GM21360 (cell line): ENCODE measurements around the gene SLC2A4.

ENCODE experiments used
- ATAC-seq: cut with Tn5 transposase; IDR thresholded peaks from one replicate; pipeline ENCODE4 v1.9.1; 2021; ENCODE audit warnings: mild to moderate bottlenecking, moderate library complexity; ENCODE audit not compliant: unreplicated experiment

The SLC2A4 gene

DNA sequence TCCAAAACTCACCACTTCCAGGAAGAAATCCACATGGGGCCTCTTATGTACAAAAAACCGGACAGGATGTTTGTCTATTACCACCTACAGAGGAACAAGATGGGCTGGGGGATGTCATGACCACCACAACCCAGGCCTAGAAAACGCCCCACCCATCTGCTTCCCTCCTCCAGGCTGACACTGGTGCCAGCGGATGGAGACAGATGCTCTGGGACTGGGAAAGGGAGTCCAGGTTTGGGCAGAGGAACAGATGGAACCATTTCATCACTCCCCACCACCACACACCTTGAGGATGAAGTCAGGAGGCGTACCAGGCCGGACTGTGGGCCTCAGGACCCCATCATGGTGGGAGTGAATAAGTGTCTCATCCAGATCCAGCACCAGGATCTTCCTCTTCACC lies 34.7 kb upstream of the SLC2A4 start:
- ATAC-seq = no peak

DNA sequence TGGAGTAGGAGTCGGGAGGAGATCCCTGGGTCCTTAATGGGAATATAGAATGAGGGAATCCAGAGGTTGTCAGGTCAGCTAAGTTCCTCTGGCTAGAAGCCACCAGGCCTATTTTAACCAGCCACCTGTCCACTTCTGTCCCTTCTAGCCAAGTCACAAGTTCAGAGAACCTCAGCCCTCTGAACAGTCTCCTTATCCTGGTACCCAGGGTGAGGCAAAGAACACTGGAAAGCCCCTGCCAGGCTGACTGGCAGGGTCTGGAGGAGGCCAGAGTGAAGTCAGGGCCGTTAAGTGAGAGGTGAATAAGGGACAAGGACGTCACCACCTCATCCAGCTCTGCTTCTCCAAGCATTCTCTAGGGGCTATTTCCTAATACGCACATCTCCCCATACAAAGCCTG lies 32.7 kb upstream of the SLC2A4 start:
- no peak for ATAC-seq

DNA sequence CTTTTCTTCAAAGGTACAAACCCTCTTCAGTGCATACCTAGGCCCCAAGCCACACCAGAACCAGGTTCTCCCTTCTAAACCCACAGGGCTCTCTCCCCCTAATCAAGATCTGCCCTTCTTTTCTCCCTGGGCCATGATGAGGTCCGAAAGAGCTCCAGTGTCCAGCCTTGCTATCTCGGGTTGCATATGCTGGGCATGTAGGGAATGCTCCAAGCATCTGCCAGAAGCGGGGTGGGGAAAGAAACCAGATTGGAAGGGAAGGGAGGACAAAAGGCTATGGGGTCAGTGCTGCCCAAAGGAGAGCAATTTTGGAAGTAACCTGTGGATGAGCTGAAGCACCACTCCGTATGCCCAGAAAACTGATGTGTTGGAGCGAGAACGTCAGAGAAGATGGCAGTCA lies 32.3 kb upstream of the SLC2A4 start:
- no peak for ATAC-seq

DNA sequence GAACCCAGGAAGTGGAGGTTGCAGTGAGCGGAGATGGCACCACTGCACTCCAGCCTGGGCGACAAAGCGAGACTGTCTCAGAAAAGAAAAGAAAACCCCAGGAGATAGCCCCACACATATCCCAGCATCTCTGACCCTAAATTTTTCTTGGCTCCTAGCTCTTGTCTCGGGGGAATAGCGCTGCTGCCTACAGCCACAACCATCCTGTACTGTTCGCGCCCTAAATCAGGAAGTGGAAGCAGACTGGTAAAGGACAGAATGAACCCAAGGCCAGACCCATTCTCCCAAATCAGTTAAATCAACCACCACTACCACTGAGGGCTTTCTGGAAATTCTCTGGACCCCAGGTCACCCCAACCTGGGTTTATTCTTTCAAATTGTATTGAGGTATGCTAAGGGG lies 31.7 kb upstream of the SLC2A4 start:
- ATAC-seq = no peak

DNA sequence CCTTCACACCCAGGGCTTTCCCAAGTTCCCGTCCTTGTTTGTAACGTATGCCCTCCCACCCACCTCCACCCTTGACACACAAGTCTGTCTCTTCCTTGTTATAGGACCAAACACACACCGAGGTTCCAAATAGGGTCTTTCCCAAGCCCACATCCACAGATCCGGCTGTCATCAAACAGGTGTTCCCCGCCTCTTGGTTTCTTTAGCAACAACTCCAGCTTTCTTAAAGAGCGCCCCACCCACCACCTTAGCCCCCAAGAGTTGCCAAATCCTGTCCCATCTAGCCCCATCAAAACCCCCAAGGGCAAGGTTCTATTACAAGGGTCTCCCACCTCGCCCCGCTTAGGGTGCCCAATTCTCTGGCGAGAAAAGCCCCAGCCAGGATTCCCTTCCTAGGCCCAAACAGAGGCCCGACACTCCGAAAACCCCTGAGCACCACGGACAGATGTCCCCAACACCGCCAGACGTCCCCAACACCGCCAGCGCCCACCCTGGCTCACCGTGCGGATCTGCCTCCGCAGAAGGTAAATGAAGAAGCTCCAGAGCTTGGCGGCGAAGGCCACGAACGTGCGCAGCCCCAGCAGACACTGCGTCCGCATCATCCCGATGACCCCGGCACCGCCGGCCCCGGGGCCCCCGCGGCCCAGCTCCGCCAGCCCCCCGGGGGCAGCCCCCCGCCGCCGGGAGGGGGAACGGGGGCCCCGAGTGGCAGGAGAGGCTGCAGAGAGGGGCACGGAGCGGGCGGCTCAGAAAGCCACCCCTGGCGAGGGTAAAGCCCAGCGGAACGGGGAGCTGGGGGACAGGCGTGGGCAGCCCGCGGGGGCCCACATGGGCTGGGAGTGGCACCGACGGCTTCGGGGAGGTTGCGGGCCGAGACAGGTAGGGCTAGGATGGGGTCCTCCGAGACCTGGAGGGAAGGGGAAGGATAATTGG lies 30.6 kb upstream of the SLC2A4 start:
- no peak for ATAC-seq

DNA sequence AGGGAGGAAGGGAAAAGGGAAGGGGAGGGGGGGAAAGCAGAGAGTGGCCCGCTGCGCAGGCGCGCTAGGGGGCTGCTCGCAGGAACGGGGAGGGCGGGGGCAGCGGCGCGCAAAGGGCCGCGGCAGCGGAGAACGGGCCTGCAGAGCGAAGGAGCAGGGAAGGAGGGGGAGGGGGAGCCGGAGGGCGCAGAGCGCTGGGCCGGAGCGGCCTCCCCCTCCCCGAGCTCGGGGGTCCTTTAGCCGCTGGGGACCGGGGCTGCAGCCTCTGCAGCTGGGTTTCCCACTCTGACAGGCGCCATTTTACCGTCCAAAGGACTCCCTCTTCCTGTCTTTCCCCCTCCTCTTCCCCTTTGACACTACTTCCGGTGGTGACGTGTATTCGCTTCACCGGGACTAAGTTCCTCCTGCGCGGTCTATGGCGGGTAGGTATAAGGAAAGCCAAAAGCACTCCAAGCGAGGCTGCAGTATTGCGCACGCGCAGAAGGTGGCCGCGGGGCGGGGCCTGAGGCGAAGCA lies 29.8 kb upstream of the SLC2A4 start, which contains the start of gene CTDNEP1:
Gene CTDNEP1, minus strand, starts transcription at position 74 of the 515 bp plus-strand sequence. CDS start 438 bp downstream, outside the sequence.
- peak; percentile 79 for ATAC-seq

DNA sequence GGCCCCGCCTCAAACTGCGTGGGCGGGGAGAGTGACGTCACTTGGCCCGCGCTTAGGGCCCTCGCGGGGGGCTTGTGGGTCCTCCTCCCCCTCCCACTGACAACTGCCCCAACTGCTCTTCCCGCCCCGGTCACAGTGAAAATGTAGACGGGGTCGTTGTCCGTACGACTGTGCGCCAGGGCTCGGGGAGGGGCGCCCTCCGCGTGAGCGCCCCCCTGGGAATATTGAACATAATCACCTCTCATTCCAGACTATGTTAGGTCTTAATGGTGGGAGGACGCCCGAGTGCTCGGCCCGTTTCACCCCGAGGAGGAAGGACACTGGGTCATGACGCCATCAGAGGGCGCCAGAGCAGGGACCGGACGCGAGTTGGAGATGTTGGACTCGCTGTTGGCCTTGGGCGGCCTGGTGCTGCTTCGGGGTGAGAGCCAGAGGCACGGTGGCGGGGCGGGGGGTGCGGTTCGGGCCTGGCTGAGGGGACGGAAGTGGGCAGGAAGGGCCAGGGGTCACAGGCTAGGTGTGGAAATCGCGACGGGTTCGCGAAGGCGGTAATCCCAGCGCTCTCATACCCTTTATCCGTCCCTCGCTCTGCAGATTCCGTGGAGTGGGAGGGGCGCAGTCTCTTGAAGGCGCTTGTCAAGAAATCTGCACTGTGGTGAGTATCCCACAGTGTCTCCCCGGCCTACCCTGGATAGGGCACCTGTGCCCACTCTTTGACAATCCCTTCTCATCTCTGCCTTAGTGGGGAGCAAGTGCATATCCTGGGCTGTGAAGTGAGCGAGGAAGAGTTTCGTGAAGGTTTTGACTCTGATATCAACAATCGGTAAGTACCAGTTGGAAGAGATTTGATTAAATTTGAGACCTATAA lies 29.1 kb upstream of the SLC2A4 start, which contains the start of gene ELP5:
Gene ELP5, plus strand, starts transcription at position 40 of the 868 bp plus-strand sequence. Its CDS starts 336 bp downstream, at position 376.
- ATAC-seq = peak; percentile 43

DNA sequence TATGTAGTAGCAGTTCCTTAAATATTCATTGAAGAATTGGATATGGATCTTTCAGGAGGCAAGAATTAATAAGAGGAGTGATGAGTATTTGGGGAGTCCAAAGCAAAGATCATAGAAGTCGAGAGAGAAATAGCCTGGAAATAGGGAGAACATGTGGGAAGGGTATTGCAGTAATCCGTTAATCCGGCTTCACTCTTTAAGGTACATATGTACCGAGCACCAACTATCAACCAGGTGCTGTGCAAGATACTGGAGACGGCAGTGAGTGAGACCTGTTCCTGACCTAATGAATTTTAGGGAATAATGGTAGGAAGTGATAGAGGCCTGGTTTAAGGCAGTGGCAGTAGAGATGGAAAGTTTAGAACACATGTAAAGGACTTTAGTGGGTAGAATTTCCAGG lies 28.4 kb upstream of the SLC2A4 start:
- ATAC-seq = no peak

DNA sequence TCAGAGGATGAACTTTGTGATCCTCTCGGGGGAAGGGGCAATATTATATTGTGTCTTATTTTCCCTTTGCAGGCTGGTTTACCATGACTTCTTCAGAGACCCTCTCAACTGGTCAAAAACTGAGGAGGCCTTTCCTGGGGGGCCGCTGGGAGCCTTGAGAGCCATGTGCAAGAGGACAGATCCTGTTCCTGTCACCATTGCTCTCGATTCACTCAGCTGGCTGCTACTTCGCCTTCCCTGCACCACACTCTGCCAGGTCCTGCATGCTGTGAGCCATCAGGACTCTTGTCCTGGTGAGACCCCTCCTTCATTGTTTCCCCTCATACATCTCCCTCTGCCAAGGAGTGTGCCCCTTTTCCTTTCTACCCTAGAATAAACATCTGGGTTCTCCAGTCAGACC lies 27.0 kb upstream of the SLC2A4 start:
- ATAC-seq = no peak

DNA sequence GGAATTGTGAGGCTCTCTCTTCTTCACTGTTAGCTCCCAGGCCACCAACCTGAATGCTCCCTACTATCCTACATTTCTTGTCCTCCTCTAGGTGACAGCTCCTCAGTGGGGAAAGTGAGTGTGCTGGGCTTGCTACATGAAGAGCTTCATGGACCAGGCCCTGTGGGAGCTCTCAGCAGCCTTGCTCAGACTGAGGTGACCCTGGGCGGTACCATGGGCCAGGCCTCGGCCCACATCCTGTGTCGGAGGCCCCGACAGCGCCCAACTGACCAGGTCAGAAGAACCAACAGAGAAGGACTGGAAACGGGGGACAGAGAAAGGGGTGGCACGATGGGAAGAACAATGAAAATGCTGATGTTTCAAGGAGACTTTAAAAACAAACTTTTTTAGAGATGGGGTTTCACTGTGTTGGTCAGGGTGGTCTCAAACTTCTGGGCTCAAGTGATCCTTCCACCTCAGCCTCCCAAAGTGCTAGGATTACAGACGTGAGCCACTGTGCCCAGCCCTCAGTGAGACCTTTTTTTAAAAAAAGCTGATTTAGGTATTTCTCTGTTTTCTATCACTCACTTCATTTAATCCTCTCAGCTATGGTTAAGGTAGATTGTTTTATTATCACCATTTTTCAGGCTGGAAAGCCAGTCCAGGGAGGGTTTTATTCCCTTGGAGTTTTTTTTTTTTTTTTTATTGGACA lies 24.6 kb upstream of the SLC2A4 start:
- ATAC-seq = no peak

DNA sequence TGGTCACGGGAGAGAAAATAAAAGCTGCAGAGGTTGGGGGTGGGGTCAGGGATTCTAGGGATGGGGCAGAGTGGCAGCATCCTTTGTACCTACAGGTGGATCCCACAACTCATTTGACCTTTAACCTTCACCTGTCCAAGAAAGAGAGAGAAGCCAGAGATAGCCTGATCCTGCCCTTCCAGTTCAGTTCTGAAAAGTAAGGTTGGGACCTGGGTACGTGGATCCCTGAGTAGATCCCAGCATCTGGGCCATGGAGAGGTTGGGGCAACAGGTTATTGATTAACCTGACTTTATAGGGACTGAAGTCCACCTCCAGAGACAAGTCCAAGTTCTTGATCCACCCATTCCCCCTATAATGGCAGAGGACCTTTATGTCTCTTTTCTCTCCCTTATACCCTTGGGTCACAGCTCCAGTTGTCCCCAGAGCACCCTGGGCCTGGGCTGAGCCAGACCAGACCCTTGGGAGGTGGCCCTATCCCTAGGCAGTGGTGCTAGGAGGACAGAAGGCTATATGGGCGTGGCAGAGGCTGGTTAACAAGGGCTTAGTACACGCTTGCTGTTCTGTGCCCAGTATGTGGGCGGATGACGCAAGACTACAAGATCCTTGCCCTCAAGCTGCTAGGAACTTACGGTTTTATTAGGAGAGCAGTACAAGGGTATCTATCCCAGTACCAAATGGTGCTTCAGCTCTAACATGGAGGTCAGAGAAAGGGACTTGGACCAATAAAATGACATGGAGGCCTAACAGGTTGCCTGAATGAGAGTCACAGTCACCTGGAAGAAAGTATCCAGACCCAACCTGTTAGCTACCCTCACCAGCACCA lies 22.6 kb upstream of the SLC2A4 start:
- no peak for ATAC-seq

DNA sequence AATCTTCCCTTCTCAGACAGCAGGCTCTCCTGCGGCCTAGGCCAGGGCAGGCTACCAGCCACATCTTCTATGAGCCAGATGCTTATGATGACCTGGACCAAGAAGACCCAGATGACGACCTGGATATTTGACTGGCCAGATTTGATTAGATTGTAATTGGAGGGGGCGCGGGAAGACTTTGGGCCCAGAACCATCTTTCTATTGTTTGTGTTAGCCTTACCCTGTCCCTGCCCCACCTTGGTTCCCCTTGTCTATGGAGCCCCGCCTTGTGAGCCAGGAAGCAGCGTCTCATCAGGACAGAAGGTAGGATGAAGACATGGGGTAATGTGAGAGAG lies 22.0 kb upstream of the SLC2A4 start:
- ATAC-seq = no peak

DNA sequence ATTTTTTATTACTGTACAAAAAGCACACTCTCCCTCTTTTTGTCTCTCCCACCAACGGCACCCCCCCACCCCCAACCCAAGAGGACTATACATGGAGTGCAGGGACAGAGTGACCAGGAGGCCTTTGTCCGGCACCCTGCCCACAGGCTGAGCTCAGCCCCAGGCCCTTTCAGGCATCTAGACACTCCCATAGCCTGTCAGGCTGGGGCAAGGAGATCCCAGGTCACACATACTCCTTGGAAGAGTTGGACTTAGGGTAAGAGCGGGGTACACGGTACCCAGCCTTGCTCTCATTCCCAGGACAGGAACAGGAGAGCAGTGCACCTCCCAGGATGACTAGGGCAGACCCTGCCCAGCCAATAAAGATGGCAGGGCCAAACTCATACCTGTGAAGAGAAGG lies 21.4 kb upstream of the SLC2A4 start:
- no peak for ATAC-seq

DNA sequence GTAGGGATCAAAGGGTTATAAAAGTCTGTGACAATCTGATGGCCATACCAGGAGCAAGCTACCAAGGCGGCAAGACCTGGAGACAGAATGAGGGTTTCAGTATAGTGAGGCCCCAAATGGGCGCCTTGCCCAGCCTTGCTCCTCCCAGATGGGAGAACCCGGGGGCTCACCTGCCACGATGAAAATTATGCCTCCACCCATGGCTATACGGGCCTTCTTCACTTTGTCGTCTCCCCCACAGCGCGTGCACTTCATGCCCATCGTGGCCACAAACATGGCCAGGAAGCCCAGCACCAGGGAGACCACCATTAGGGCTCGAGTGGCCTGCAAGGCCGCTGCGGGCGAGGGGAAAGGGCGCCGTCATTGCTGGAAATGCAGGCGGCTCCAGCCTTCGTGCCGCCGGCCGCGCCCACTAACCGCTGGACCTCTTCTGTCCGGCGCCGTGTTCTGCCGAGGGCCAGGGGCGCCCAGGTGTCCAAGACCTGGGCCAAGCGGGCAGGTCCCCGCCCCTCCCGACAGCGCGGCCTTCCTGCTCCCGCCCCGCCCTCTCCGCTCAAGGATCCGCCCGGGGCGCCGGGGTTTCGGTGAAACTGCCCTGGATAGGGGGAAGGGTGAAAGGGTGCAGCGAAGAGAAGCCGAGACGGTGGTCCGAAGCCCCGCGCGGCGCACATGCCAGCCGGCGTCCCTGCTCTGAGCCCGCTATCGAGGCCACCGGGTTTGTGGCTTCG lies 20.7 kb upstream of the SLC2A4 start:
- ATAC-seq = no peak

DNA sequence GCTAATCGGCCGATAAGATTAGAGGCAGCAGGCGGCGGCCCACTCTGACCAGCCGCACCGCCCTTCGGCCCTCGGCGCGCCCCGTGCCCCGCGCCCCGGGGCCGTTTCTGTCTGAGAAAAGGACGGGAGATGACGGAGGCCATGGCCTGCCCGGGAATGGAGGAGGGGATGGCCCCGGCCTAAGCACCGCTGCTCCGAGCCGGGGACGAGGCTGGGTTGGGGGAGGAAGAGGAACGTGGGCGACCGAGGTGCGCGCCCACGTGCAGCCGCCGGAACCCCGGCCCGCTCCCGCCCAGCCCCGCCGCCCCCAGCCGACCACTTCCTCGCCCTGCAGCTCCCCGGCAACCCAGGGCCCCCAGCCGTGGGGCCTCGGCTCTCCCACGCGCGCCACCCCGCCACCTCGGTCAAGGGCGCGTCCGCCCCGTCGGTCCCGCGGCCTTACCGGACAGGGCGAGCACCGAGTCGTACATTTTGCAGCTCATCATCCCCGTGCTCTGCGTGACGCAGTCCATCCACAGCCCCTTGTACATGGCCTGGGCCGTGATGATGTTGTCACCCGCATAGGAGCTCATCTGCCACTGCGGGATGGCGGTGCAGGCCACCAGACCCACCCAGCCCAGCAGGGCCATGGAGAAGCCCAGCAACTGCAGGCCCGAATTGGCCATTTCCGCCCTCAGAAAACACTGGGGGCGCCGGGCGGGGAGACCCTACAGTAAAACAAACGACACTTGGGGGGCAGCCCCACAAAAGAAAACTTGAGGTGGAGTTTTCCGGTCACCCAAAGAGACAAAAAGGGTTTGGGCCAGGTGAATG lies 19.9 kb upstream of the SLC2A4 start:
- ATAC-seq = no peak

DNA sequence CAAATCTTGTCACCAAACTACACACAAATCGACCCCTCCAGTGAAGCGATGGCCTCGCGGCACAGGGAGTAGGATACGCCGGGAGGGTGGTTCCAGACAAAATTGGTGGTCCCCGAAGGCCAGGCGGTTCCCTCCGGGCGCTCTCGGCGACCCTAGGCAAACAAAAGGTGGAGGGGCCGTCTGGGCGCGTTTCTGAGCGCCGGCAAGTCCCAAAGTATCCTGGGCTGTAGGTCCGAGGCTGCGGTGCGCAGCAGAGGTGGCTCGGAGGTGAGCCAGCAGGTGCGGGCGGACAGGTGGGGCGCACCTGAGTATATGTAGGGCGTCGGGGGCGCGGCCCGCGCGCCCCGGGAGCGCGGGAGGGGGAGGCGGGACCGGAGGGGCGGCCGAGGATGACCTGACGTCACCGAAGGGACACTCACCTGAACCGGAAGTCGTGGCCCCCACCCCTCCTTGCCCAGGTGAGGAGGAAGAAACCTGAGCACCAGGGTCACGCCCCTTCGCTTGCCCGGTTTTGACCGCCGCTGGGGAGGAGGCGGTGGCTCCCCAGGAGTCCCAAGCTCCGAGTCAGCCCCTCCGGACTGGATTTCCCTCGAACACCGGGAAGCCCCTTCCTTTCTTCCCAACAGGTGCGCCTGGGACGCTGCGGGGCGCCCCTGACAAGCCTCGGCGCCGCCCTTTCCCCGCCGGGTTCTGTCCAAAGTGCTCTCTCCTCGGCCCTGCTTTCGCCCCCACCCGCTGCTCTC lies 19.2 kb upstream of the SLC2A4 start, which contains the start of gene CLDN7:
Gene CLDN7, minus strand, starts transcription at position 287 of the 743 bp plus-strand sequence. CDS start 435 bp downstream, outside the sequence.
- no peak for ATAC-seq

DNA sequence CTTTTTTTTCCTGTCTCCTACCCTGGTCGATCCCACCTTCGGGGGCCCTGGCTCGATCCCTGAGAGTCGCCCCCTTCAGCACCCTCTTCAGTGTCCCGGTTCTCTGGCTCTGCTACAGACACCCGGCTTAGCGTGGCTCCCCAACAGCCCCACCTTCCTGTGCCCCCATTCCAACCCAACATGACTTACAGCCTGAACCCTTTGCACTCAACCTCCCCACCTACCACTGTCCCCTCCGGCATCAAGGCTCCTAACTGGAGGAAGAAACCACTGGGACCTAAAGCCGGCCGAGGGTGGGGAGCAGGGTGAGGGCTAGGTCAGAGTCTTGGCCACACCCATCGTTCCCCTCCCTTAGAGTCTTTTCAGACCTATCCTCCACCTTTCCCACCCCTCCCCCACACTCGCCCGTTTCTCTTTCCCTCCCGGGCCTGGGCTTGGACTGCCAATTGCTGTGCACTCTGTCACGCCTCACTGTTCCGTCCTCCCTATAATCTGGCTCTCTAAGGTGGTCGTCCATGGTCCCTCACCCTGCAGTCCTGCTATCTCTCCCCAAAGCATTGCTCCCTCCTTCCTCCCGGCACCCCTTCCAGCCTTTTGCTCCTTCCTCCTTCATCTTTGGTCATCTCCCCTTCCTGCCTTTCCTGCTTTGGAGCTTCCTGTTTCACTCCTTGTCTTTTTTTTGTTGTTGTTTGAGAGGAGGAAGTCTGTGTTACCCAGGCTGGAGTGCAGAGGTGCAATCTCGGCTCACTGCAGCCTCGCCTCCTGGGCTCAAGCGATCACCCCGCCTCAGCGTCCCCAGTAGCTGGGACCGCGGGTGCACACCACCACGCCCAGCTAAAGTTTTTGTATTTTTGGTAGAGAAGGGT lies 18.4 kb upstream of the SLC2A4 start:
- no peak for ATAC-seq
